AG08395 (cell line): ENCODE data around the gene RUNX3.
"Not testable (repeated sequence)": the region's sequence is repeated elsewhere in the genome, so short reads cannot be mapped to it uniquely, and the experiment has no call there.

Source experiments
- DNase-seq: peaks from one replicate; pipeline ENCODE4 v3.0.0; 2012; ENCODE audit warnings: mixed read lengths, low spot score

Gene RUNX3

DNA sequence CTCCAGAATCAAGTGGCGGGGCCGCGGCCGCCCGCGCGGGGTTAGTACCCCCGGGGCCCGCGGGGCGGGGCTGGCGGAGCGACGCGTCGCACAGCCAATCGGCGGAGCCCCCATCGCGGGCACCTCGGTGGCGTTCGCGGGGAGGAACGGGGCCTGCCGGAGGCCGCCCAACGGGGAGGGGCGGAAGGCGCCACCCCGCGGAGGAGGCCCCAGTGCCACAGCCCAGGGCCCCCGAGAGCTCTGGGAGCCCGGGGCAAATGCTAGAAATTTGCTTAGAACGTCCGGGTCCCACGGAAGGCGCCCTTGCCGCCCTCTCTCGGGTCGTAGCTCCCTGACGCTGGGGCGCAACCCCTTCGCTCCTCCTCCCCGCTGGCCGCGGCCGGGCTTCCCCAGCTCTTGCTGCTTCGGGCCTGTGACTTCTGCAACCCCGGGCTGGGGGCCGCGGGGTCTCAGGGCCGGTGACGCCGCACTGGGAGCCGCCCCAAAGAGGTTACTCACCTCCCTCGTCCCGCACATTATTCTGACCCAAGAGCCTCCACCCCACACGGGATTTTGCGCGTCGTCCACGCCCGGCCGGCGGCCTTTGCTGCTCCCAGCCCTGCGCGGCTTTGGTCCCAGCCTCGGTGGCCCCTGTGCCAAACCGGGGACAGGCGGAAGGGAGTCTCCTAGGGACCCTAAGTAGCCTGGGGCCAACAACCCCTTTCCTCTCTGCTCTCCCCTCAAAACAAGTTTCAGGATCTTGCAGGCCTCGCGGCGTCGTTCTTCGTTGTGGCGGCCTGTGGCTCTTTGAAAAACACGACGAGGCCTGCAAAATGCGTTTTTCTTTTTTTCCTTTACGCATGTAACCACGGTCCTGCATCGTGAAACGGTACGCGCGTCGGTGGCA, at the start of gene RUNX3:
Gene RUNX3 (minus strand): TSS at position 17 of the 886 bp plus-strand sequence. CDS start 408 bp downstream, outside the sequence.
- peak; percentile 96 for DNase-seq

- DNase-seq, result not testable (repeated sequence)
These were observed 49.2 kb upstream of the RUNX3 start for GRCh38 chr1:24979232-24979631.

GRCh38 chr1:24978383-24979032, 48.4 kb upstream of the RUNX3 start:
- DNase-seq, result no peak

GRCh38 chr1:24975391-24975790, 45.3 kb upstream of the RUNX3 start:
- no peak for DNase-seq

- DNase-seq, result no peak
These were observed 43.2 kb upstream of the RUNX3 start for GRCh38 chr1:24973315-24973714.

DNA sequence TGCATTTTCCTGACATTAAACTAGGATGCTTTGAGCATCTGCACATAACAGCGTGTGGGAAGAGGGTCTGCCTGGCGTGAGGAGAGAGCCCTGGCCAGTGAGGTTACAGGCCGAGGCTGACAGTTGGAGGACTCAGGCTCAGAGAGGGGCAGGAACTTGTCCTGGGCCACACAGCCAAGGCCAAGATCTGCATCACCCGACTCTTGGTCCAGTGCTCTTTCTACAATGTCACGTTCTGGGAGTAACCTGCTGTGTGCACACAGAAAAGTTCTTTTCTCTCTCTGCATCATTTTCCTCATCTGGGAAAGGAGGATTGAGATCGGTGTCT, 42.8 kb upstream of the RUNX3 start:
- no peak for DNase-seq

GRCh38 chr1:24972221-24972914, 42.3 kb upstream of the RUNX3 start:
- DNase-seq, result no peak

GRCh38 chr1:24970926-24971875, 41.1 kb upstream of the RUNX3 start:
- DNase-seq, result no peak

GRCh38 chr1:24970399-24970753, 40.3 kb upstream of the RUNX3 start:
- DNase-seq, result peak; percentile 29

DNA sequence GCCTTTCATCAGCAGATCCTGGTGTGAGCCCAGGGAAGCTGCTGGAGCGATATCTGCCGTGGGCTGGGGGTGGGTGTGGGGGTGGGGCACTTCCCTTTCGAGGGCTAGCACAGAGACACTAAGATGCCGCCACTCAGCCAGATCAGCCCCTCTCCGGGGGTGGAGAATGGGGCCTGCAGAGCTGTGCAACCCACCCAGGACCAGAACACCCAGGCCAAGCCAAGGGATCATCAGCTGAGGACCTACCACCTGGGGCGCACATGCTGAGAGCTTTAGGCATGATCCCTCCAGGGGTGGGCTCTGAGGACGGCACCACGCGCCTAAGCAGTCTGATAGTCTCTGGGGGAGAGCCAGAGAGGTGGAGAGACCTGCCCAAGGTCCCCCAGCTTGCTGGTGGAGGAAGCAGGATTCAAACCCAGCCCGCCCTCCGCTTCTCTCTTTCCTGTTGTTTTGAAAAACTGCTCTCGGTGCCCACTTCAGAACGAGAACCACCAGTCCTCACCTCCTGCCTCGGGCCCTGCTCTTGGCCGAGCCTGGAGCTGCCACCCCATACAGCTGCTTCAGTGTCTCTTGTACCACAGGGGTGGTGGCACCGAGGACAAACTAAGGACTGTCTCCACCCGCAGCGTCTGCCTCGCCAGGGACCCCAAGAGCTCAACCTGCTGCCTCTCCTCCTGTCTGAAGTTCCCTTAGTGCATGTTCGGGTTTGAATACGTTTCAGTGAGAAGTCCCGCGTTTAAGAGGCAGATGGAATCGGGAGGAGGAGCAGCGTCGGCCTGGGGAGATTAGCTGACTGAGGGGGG, 39.7 kb upstream of the RUNX3 start:
- DNase-seq, result no peak

DNA sequence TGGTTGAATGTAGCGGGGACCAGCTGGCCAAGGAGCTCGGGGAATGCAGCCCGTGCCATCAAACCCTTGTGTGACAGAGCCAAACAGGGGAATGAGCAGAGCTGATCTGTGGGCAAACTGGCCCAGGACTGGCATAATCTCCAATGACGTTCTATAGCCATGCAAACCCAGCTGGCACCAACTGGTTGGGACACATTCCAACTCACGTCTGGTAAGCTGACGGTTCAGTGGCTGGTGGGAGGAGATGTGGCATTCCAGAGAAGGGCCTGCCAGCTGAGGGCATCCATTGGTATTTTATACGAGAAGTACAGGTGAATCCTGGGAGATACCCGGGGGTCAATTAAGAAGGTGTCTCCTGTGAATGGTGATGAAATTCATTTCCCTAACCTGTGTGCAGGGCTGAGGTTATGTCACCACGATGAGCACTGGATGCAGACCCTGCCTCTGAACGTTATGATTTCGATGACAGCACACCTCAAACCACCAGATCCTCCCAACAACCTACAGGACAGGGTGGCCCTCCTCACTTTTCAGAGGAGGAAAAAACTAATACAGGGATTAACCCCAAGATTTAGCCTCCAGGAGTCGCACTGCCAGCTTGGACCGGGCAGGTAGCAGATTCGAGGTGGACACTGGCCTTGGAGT, 39.0 kb upstream of the RUNX3 start:
- no peak for DNase-seq

GRCh38 chr1:24967962-24968361, 37.9 kb upstream of the RUNX3 start:
- DNase-seq, result no peak

- no peak for DNase-seq
These were observed 37.5 kb upstream of the RUNX3 start for GRCh38 chr1:24967555-24967954.

GRCh38 chr1:24966724-24967346, 36.8 kb upstream of the RUNX3 start:
- peak; percentile 80 for DNase-seq

GRCh38 chr1:24966121-24966723, 36.1 kb upstream of the RUNX3 start:
- DNase-seq, result no peak

DNA sequence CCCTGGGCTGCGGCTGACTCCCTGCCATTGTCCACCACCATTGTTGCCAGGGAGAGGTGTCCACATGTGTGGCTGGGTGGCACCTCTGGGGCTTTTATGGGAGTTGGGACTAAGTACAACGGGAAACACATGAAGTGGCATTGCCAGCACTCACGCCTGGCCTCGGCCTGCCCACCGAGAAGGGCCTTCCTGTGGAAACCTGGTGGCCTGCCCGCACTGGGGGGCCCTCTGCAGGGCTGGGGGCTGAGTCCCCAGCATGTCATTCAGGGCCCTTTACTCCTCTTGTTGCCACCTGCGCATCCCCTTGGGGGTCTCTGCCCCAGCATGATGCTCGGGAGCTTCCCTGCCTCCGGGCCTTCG, 35.5 kb upstream of the RUNX3 start:
- no peak for DNase-seq

DNA sequence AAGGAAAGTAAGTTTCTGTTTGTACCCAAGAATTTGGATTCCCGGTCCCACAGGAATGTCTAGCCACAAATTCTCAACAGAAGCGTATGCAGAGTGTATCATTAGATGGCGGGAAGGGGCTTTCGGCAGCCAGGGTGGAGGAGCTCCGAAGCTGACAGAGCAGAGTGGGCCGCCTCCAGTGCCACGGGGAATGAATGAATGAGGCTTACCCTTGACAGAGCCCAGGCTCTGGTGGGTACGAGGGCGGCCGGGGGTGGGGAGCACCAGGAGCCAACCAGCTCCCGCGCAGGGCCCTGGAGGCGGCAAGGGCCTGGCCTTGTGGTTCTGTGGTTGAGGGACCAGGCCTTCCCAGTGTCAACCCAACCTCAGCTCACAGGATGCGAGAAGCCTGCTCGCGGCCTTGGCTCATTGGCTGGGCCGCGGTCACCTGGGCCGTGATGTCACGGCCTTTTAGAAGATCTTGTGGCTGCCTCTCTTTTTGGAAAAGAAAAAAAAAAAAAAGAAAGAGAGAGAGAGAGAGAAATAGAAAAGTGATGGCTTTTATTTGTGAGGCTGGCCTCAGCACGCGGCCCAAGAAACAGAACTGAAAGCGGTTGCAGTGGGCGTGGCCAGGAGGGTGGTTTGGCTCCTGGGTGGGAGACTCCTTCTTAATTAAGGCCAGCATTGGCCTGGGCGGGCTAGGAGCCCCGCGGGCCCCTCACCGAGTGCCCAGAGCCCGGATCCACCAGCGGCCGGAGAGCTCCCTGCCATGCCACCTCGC, 34.9 kb upstream of the RUNX3 start:
- DNase-seq, result no peak

GRCh38 chr1:24963943-24964693, 34.0 kb upstream of the RUNX3 start:
- no peak for DNase-seq
